DND-41 (cell line): ENCODE results near the gene DIABLO.

Experiments used
- CTCF ChIP-seq: IDR thresholded peaks from 2 replicates; pipeline ENCODE4 v1.5.1; 2012; ENCODE audit warnings: borderline replicate concordance, low read length, moderate library complexity, mild to moderate bottlenecking; ENCODE audit not compliant: poor library complexity, severe bottlenecking; ENCODE audit errors: extremely low read depth
- EZH2 ChIP-seq: IDR thresholded peaks from 3 replicates; pipeline ENCODE4 v1.6.1; 2012; ENCODE audit warnings: borderline replicate concordance, low read depth, mild to moderate bottlenecking, moderate library complexity, low read length, inconsistent platforms; ENCODE audit not compliant: severe bottlenecking

GRCh38 chr12:122195405-122195804, 30.4 kb downstream of the DIABLO start:
- TF ChIP-seq CTCF = no peak
- TF ChIP-seq EZH2 = no peak
